Smooth muscle cell of the brain vasculature (primary cell): Measurements from ENCODE around the gene SLC25A44.

Source experiments
- DNase-seq: peaks from one replicate; pipeline ENCODE4 v3.0.0-alpha.2; 2012; ENCODE audit warnings: low read depth, low spot score

SLC25A44 gene, protein sequence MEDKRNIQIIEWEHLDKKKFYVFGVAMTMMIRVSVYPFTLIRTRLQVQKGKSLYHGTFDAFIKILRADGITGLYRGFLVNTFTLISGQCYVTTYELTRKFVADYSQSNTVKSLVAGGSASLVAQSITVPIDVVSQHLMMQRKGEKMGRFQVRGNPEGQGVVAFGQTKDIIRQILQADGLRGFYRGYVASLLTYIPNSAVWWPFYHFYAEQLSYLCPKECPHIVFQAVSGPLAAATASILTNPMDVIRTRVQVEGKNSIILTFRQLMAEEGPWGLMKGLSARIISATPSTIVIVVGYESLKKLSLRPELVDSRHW

DNA sequence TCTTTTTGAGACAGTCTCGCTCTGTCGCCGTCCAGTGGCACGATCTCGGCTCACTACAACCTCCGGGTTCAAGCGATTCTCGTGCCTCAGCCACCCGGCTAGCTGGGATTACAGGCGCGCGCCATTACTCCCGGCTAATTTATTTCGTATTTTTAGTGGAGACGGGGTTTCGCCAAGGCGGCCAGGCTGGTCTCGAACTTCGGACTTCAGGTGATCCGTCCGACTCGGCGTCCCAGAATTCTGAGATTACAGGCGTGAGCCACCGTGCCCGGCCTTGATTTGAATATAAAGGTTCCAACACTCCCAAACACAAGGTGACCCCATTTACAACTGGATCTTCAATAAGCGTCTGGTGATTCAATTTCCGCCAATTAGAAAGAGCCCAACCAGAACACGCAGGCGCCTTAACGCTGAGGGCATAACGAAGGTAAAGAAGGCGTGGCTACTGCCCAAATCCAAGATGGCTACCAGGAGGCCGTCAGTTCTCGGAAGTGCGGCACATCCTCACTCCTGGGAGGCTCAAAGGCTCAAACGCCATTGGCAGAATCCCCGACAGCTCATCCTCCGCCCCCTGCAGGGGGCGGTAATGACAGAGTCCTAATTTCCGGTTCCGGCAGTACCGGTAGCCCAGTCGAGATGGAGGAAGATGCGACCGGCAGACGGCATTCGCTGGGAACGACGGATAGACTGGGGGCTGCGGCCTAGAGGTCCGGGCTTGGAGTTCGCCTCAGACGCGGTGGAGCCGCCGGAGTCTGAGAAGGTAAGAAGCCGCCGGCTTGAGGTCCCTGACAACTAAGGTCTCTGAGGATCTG lies at the start of gene SLC25A44:
Gene SLC25A44 (plus strand): TSS at position 617 of the 812 bp plus-strand sequence. CDS start 5,744 bp downstream, outside the sequence.
- peak; percentile 99 for DNase-seq

DNA sequence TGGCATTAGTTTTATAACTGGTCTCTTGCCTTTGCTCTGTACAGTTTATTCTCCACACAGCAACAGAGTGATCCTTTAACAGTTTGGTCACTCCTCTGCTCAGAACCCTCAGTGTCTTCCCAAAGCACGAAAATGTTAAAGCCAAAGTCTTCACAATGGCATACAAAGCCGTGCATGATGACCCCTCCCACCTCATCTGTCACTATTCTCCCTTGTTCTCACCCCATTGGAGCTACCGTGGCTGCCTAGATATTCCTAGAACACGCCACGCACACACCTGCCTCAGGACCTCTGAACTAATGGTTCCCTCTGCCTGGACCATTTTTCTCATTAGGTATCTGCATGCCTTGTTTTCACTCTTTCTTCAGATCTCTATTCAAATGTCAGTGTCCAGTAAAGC lies 49.2 kb upstream of the SLC25A44 start:
- no peak for DNase-seq

DNA sequence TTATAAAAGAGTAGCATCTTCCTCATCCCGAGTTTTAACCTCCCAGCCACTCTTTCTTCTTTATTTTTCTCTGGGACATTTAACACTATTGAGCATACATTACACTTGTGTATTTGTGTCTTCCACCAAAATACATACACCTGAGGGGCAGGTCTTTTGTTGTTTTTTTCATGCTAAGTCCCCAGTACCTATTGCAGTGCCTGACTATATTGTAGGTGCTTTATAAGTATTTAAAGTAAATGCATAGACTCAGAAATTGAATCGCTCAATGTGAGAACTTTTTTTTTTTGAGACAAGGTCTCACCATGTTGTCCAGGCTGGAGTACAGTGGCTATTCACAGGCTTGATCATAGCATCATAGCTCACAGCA lies 48.3 kb upstream of the SLC25A44 start:
- no peak for DNase-seq

DNA sequence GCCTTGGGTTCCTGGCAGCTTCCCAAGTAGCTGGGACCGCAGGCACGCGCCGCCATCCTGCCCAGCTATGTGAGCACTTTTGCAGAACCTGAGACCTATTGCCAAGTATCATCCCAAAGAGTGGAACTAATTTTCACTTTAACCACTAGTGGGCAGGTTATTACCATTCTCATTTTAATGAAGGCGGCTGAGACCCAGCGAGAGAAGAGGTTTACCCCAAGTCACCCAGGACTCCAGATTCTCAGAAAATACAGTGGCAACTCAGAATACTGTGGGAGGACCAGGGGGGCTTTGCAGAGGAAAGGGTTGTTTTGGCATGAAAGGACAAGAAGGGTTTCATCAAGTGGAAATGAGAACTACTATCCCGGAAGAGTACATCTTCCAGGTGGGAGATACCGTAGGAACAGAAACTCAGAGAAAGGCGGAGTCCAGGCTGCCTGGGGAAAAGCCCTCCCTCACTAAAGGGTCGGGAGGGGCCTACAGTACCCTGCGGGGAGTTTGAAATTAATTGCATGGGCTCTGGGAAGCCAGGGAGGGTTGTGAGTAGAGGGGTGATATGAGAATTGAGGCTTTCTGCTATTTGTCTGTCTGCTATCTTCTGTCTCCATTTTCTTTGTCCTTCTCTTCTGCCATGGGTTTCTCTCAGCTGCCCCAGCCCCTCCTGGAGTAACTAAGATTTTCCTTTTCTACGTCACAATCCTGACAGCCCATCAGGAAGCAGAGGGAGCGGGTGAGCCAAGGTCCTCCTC lies 47.7 kb upstream of the SLC25A44 start:
- DNase-seq: peak; percentile 80

DNA sequence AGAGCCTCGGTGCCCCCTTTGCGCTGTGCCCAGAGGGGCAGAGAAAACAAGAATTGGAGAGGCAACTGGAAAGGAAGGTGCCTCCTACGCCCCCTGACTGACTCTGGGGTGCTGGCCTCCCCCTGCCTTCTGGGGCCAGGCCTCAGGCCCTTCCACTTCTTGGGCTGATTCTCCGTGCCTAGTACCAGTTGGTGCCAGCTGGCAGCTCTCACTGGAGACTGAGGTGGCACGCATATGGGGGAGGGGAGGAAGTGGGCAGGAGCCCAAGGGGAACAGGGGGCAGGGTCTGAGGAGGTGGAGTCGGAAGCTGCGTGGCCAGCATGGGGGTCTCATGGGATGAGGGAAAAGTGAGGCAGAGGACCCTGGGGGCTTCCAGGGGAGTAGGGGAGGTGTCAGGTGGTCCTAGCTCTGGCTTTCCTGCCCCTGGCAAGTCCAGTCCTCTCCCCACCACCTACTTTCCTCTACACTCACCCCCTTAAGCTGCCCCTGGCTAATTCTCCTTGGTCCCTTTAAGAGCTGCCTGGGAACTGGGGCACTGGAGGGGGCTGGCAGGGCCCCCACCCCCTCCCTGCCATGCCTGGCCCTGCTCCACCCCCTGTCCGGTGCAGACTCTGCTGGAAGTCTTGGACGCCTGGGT lies 47.0 kb upstream of the SLC25A44 start:
- DNase-seq: no peak

DNA sequence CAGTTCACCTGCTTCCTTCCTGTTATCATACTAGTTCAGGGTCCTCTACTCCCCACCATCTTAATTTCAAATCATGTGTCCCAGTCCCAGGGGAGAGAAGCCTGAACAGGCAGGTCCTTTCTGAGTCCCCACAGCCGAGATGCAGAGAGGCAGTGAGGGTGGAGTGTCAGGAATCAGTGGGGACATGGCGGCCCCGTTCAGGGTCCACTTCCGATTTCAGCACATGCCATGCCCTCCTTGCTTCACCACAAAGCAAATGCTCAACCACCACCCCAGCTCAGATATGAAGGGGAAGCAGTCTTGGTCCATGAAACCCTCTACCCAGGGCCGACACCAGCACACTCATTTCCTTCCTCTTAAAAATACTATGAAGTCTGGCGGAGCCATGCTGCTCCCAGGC lies 45.7 kb upstream of the SLC25A44 start:
- DNase-seq: no peak

DNA sequence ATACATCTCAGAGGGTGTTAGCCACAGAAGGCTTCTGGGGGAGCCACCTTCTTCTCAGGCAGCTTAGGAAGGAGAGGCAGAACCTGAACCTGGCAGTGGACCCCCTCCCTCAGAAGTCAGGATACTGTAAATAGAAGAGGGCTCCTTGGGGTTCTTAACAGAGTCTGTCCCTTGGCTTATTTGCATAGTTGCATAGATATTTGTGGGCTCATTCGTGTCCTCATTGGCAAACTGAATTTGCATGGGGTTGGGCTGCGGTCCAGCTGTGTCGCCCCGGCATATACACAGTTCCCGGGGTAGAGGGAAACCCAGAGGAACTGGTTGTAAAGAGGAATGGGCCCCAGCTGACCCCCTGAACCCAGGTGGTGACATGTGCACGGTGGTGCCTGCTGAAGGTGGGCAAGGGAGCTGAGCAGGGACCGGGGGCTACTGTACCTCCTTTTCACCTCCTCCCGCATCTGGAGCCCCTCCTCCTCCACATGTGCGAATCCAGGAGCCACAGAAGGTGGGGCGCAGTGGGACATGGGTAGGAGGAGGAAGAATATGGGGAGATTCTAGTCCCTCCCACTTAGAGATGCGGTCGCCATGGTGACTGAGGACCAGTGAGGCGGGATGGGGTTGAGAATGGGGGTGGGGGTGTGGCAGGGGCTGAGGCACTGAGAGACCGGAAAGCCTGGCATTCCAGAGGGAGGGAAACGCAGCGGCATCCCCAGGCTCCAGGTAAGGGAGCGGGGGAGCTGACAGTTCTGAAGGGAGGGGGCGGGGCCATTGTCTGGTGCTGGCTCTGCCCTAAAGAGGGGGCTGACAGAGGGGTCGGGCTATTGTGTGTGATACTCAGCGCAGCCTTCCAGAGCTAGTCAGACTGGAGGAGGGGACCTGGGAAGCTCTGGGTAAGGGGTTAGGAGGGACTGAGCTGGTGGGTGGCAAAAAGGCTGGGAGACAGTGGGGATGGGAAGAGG lies 44.3 kb upstream of the SLC25A44 start:
- DNase-seq: no peak

DNA sequence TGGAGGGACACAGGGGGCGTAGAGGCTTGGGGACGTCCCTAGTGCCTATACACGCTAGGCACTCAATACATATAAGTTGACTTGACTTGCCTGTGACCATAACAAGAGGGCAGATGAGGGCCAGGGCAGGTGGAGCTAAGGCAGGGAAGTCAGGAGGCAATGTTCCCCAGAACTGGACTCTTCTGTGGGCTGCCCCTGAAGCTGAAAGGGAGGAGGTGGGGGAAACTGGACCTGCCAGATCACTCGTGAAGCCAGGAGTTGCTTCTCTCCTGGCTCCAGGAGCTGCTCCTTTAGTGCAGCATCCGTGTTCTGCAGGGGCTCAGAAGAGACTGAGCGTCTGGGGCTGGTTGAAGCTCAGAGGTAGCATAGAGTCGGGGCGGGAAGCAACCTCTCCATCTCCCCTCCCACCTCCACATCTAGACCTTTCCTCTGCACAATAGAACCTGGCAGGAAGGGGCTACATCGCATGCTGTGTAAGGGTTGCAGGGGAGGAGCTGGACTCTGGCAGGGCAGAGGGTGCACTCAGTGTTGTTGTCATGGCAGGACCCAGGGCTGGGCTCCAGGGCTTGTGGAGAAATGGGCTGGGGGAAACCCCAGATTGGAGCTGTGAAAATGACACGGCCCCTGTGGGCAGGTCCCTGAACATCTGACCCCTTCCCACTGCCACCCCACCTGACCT lies 43.4 kb upstream of the SLC25A44 start:
- DNase-seq: no peak

DNA sequence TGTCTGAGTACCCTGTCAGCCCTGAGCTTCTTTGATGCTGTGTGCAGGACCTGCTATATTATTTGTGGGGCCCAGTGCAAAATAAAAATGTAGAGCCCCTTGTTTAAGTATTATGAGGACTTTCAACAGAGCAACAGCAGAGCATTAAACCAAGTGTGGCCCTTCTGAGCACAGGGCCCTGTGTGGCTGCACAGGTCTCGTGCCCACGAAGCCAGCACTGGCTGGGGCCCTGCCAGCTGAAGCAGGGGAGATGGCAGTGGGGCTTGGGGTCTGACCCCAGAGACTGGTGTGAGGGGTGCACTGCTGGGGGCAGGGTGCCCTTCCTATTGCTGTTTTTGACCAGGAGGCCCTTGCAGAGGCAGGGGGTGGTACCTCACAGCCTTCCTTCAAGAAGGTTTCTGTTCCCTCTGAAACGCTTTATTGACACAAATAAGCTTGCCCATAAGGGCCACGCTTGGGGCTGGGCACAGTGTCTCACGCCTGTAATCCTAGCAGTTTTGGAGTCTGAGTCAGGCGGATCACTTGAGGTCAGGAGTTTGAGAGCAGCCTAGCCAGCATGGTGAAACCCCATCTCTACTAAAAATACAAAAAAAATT lies 42.7 kb upstream of the SLC25A44 start:
- no peak for DNase-seq

DNA sequence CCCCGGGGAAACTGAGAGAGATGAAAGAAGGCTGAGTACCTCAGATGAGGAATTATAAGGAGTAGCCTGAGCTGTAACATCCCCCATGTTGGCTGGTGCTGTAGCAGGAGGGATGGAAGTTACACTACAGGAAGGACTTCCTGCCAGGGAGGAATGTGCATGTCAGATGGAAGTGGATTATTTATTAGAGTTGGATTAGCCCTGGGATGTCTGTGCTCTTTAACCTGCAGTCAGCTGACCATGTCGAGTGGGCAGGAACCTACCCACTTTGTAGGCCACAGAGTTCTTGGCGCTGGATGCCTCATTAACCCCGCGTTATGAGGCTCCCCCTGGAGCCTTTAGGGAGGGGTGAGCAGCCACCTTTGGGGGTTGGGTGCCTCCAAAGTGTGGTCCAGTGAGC lies 41.3 kb upstream of the SLC25A44 start:
- DNase-seq: no peak

DNA sequence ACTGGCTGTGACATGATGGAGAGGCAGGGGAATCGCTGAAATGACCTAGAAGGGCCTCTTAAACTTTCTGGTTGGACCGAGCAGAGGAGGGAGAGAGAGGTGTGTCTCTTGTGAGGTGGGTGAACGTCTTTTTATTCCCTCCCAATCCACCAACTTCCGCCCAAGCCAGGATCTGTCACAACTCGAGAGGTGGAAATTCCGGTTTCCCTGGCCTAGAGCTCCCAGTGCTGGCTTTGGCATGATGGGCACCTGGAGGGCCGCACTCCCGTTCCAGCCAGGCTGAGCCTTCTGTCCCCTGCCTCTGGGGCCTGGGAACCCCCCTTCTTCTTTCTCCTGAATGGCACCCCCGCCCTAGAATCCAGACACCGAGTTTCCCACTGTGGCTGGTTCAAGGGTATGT lies 40.5 kb upstream of the SLC25A44 start, which contains the start of gene SEMA4A:
Gene SEMA4A (plus strand): TSS at position 224 of the 400 bp plus-strand sequence. CDS start 994 bp downstream, outside the sequence.
- no peak for DNase-seq

DNA sequence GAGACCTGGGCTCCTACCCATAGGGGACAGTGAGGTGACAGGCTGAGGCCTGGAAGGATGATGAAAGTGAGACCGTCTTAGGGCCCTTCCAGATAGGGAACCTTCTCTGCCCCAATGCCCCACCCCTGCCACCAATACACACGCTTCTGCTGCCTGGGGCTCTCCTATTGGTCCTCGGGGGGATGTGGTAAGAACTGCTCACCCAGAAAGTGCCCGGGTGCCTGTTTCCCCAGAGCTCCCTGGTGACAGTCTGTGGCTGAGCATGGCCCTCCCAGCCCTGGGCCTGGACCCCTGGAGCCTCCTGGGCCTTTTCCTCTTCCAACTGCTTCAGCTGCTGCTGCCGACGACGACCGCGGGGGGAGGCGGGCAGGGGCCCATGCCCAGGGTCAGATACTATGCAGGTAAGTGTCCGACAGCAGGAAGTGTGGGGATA lies 39.6 kb upstream of the SLC25A44 start:
- no peak for DNase-seq

DNA sequence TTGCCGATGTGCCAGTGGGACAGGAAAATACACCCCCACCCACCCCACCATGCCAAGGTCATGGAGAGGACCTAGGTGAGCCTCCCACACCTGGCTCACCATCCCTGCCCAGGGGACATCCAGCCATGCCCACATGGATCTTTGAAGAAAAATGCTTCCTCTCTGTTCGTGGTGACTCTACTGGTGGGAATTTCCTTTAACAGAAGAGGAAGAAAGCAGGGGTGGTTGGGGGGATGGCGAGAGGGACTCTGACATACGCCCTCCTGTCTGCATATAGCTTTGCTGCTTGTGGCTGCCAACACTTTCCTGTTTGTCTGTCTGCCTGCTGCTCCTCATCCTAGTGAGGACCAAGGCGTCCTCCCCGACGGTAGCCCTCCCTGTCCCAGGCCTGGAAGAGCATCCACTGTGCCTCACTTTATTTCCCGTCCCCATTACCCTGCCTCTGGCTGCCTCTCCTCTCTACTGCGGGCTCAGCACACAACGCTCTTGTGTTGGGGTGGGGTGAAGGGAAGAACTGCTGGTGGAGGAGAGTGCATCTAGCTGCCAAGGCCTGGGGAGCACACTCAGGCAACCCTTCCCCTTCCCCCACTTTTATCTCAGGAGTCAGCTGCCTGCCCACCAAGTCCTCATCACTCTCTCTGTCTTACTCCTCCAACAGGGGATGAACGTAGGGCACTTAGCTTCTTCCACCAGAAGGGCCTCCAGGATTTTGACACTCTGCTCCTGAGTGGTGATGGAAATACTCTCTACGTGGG lies 38.0 kb upstream of the SLC25A44 start:
- DNase-seq: no peak

DNA sequence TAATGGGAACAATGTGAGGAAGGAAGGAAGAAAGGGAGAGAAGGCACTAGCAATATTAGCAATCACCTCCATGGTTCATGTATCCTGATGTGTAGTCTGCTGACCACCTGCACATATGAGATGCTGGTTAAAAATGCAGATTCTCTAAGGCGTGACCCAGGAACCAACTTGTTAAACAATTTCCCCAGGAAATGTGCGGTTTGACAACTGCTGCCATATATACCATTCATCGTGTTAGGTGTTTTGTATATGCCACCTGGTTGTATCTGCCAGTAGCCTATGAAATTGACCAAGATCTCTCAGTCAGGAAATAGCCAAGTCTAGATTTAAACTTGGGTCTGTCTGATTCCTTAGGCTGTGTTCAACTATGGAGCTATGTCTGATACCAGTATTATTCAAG lies 36.4 kb upstream of the SLC25A44 start:
- no peak for DNase-seq

DNA sequence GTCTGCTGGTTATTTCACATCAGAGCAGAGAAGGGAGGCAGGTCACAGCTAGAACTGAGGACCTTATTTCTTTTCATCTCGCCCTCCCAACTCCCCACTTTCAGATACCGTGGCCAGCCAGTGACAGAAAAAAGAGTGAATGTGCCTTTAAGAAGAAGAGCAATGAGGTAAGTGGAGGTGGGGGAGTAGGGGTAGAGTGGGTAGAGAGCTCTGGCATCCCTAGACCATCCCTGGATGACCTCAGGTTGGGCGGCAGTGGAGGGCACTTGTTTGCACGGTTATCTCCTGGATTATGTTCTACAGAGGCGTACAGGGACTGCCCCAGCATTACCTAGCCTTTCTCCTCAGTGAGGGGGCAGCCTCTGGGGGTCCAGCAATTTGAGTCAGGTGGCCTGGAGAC lies 35.9 kb upstream of the SLC25A44 start:
- no peak for DNase-seq

DNA sequence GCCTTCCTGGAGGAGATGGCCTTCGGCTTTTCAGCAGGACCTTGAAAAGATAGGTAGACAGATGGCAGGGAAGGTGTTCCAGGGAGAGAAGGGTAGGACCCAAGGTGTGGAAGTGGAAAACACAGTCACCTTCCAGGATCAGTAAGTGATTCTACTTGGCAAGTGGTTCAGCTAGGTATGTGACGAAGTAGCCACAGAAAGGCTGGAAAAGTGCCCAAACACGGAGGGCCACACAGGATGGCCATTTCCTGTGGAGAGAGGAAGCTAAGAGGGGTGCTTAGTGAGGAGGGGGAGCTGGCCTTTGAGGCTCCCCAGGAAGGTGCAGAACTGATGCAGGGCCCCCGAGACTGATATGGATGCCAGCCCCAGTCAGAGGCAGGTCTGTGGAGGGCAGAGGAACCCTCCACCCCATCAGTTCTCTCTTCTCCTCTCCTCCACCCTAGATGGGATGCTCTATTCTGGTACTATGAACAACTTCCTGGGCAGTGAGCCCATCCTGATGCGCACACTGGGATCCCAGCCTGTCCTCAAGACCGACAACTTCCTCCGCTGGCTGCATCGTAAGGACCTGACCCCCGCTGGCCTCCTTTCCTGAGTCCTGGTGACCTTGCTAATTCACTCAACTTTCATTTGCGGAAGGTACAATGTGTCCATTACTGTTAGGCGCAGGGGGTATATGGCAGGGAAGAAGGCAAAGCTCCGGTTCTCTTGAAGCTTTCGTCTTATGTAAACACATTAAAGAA lies 33.7 kb upstream of the SLC25A44 start:
- DNase-seq: no peak

DNA sequence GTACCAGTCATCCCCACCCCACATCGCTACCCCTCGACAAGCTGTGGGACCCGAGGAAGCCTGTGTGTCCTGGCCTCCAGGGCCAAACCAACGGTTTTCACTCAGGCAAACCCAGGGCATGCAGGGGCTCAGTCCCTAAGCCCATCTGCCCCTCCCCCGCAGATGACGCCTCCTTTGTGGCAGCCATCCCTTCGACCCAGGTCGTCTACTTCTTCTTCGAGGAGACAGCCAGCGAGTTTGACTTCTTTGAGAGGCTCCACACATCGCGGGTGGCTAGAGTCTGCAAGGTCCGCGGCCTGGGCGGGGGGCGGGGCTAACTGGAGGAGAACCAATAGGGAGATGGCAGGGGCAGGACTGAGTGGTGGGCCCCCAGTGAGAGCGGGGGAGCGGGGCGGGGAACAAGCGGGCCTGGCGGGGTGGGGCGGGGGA lies 33.1 kb upstream of the SLC25A44 start:
- DNase-seq: peak; percentile 47

DNA sequence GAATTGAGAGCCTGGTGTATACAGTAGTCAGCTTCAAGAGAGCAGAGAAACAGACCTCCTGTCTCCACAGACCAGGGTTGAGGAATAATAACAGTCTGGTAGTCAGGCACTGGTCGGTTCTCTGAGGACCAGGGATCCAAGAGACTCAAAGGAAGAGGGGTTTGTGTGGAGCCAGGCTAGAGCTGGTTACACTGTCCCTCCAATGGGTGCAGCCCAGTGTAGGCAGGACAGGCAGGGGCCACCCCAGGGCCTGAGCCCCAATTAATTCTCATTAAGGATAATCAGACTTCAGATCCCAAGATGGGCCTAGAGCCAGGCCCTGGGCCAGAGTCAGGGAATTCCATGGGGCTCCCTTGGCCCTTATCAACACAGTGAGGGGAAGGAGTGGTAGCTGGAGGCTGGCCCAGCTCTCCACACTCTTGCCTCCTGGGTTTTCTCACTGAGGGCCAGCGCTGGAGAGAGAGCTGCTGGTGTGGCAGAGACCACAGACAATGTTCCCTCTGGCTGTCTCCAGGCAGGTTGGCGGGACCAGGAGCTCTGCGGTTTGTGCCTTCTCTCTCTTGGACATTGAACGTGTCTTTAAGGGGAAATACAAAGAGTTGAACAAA lies 31.4 kb upstream of the SLC25A44 start:
- no peak for DNase-seq
